Retinal pigment epithelial cell (primary cell): Measurements from ENCODE around the gene KICS2.
"Not testable (repeated sequence)": the region's sequence is repeated elsewhere in the genome, so short reads cannot be mapped to it uniquely, and the experiment has no call there.

Source experiments
- DNase-seq: peaks from one replicate; pipeline ENCODE4 v3.0.0-alpha.2; 2010; ENCODE audit warnings: low read depth
- H3K4me3 ChIP-seq: 2 replicates; pipeline ENCODE4 v1.5.1; 2011; ENCODE audit warnings: mild to moderate bottlenecking, low read length, control low read depth, moderate library complexity
- TF ChIP-seq, protein P1 (sequence below): conservative IDR thresholded peaks from 2 replicates; pipeline ENCODE4 v1.5.1; 2011; ENCODE audit warnings: low read depth, low read length, control low read depth, inconsistent platforms

KICS2 gene

DNA sequence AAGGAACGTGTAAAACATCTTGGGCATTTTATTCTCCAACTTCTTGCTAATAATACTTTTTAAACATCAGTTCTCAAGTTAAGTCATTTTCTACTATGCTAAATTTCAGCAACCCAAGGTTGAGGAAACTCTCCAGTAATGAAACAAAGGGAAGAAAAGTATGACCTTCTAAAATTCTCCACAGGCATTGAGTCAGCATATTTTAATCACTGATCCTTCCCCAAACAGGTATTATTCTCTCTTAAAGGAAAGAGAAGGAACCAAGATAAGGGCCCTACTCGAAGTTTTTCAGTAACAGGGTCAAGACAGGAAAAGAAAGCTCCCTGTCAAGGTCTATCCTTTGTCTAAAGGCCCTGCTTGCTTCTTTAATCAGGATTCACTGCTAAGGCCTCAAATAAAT, 3.0 kb downstream of the KICS2 start:
- no peak for DNase-seq
- TF ChIP-seq, protein P1, sequence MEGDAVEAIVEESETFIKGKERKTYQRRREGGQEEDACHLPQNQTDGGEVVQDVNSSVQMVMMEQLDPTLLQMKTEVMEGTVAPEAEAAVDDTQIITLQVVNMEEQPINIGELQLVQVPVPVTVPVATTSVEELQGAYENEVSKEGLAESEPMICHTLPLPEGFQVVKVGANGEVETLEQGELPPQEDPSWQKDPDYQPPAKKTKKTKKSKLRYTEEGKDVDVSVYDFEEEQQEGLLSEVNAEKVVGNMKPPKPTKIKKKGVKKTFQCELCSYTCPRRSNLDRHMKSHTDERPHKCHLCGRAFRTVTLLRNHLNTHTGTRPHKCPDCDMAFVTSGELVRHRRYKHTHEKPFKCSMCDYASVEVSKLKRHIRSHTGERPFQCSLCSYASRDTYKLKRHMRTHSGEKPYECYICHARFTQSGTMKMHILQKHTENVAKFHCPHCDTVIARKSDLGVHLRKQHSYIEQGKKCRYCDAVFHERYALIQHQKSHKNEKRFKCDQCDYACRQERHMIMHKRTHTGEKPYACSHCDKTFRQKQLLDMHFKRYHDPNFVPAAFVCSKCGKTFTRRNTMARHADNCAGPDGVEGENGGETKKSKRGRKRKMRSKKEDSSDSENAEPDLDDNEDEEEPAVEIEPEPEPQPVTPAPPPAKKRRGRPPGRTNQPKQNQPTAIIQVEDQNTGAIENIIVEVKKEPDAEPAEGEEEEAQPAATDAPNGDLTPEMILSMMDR, result no peak
- H3K4me3 ChIP-seq, result no peak overlapping the region

DNA sequence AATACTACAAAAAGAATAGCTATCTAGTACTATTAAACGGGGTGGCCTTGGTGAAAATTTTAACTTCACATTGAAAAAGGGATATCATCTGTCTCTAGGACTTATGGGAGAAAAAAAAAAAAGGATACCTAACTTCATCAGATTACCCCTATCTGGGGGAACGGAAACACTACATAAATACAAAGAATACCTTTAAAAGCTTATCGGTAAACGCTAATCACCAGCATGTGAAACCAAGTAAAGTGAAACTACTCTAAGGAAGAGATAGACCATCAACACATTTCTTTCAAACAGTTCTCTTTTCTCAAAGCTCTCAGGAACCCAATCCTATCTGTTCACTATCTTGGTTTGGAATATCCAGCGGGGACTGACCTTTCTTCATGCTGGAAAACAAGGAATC, 3.5 kb downstream of the KICS2 start:
- no peak for DNase-seq
- TF ChIP-seq, protein P1, result no peak
- H3K4me3 ChIP-seq, result no peak overlapping the region

DNA sequence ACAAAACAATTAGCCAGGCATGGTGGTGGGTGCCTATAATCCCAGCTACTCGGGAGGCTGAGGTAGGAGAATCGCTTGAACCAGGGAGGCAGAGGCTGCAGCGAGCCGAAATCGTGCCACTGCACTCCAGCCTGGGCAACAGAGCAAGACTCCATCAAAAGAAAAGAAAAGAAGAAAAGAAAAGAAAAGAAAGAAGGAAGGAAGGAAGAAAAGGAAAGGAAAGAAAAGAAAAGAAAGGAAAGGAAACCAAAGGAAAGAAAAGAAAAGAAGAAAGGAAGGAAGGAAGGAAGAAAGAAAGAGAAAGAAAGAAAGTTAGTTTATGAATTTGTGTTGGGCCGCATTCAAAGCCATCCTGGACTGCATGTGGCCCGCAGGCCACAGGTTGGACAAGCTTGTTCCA, 4.5 kb downstream of the KICS2 start:
- DNase-seq, H3K4me3 ChIP-seq: not testable (repeated sequence)

DNA sequence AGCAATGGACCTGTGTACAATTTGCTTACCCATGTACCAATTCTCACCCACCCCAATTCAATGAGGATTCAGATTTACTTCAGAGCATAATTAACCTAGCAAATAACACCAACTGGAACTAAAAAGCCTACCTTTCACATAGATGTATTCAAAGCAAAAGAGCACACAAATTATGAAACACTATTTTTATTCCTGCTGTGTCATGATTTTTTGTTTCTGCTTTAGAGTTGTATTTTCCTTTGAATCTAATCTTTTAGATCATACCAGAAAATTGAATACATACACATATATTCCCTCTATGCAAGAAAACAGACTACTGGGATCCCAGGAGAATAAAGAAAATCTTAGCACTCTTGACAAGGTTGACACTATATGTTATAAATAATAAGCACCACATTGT, 5.9 kb downstream of the KICS2 start:
- no peak for DNase-seq
- H3K4me3 ChIP-seq, result no peak overlapping the region
- TF ChIP-seq, protein P1, result no peak

DNA sequence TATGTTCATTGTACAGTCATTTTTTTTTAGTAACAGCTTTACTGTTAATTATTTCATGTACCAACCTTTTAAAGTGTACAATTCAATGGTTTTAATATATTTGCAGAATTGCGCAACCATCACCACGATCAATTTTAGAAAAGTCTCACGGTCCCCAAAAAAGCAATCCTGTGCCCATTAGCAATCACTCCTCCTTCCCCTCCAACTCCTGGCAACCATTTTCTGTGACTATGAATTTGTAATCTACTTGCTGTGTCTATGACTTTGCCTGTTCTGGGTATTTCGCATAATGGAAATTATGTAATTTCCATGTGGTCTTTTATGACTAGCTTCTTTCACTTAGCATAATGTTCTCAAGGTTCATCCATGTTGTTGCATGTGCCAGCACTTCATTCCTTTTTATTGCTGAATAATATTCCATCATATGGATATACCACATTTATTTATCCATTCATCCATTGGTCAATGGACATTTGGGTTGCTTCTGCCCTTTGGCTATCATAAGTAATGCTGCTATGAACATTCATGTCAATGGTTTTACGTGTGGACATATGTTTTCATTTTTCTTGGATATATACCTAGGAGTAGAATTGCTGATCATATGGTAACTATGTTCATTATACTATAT, 9.9 kb downstream of the KICS2 start:
- TF ChIP-seq, protein P1, result no peak
- no peak overlapping the region for H3K4me3 ChIP-seq
- DNase-seq, result no peak

DNA sequence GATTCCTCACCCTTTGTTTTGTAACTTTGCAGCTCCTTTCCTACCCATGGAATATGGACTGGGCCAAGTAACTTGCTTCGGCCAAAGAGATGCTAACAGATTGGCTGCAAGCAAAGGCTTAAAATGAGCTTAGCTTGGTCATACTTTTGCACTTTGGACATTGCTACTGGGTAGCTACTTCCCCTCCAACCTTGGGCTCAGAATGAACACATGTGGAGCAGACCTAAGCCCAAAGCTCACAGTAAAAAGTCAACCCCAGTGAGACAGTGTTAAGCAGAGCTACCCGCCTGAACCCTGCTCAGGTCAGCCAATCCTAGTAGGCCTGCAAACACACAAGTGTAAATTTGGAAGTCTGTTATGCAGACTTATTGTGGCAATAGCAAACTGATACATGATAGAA, 14.6 kb downstream of the KICS2 start:
- TF ChIP-seq, protein P1, result no peak
- DNase-seq, result no peak
- H3K4me3 ChIP-seq, result no peak overlapping the region

DNA sequence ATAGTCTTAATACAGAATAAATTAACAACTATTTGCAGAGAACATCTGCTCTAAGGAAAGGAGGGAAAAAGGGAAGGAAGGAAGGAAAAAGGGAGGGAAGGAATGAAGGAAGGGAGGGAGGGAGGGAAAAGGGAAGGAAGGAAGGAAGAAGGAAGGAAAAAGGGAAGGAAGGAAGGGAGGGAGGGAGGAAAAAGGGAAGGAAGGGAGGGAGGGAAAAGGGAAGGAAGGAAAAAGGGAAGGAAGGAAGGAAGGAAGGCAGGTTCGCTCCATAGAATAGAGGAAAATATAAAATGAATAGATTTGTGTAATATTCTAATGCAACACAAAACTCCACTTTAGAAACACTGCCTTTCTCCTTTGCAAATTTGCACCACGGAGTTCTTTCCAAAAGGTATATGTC, 16.6 kb downstream of the KICS2 start:
- H3K4me3 ChIP-seq, result no peak overlapping the region
- TF ChIP-seq, protein P1, result no peak
- DNase-seq, result no peak

DNA sequence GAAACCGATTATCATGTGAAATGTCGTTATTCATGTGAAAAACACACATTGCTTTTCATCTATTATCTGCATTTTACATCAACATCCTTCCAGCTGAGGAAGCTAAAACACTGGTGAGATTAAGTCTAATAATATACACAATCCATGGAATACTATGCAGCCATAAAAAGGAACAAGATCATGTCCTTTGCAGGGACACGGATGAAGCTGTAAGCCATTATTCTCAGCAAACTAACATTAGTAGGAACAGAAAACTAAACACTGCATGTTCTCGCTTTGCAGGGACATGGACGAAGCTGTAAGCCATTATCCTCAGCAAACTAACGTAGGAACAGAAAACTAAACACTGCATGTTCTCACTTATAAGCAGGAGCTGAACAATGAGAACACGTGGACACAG, 18.3 kb downstream of the KICS2 start:
- TF ChIP-seq, protein P1, result no peak
- H3K4me3 ChIP-seq, result no peak overlapping the region
- no peak for DNase-seq
